ENCODE data around the gene POLK.
"Not testable (repeated sequence)": the region's sequence is repeated elsewhere in the genome, so short reads cannot be mapped to it uniquely, and the experiment has no call there.

POLK gene

GRCh38 chr5:75546830-75547229, 35.1 kb downstream of the POLK start:
- Histone ChIP-seq H3K9ac (ENCODE audit: low read depth, low read length) (no peak overlapping the region), H3K4me1 (ENCODE audit: control insufficient read depth, insufficient read depth, low read length) (no peaks in the 10 kb centered on the region), H3K36me3 (ENCODE audit: control insufficient read depth, insufficient read depth, low read length) (no peaks in the 10 kb centered on the region), H3K27ac (ENCODE audit: low read depth, low read length) (no peak overlapping the region), H3K4me3 (ENCODE audit: low read depth, low read length) (no peak overlapping the region), H3K27me3 (ENCODE audit: control insufficient read depth, insufficient read depth, low read length) (no peaks in the 10 kb centered on the region), H3K9me3 (ENCODE audit: control insufficient read depth, insufficient read depth, low read length) (no peaks in the 10 kb centered on the region)

- Histone ChIP-seq H3K36me3 (ENCODE audit: control insufficient read depth, insufficient read depth, low read length) (peaks cover 7% of the 10 kb centered on the region), H3K4me3 (ENCODE audit: low read depth, low read length) (no peak overlapping the region), H3K27me3 (ENCODE audit: control insufficient read depth, insufficient read depth, low read length) (no peaks in the 10 kb centered on the region), H3K4me1 (ENCODE audit: control insufficient read depth, insufficient read depth, low read length) (no peaks in the 10 kb centered on the region), H3K27ac (ENCODE audit: low read depth, low read length) (no peak overlapping the region), H3K9me3 (ENCODE audit: control insufficient read depth, insufficient read depth, low read length) (no peaks in the 10 kb centered on the region), H3K9ac (ENCODE audit: low read depth, low read length) (no peak overlapping the region)
Observed at GRCh38 chr5:75547812-75548211, 36.1 kb downstream of the POLK start.

GRCh38 chr5:75550597-75550996, 38.9 kb downstream of the POLK start:
- Histone ChIP-seq H3K4me3 (ENCODE audit: low read depth, low read length) (no peak overlapping the region), H3K27me3 (ENCODE audit: control insufficient read depth, insufficient read depth, low read length) (no peaks in the 10 kb centered on the region), H3K36me3 (ENCODE audit: control insufficient read depth, insufficient read depth, low read length) (peaks cover 19% of the 10 kb centered on the region), H3K9ac (ENCODE audit: low read depth, low read length) (no peak overlapping the region), H3K27ac (ENCODE audit: low read depth, low read length) (no peak overlapping the region), H3K9me3 (ENCODE audit: control insufficient read depth, insufficient read depth, low read length) (no peaks in the 10 kb centered on the region), H3K4me1 (ENCODE audit: control insufficient read depth, insufficient read depth, low read length) (no peaks in the 10 kb centered on the region)

- Histone ChIP-seq H3K27ac (ENCODE audit: low read depth, low read length) (no peak overlapping the region), H3K36me3 (ENCODE audit: control insufficient read depth, insufficient read depth, low read length) (peaks cover 19% of the 10 kb centered on the region)
Observed at GRCh38 chr5:75551471-75551870, 39.8 kb downstream of the POLK start.

GRCh38 chr5:75552764-75553163, 41.1 kb downstream of the POLK start:
- H3K36me3 ChIP-seq (ENCODE audit: control insufficient read depth, insufficient read depth, low read length): peaks cover 19% of the 10 kb centered on the region
- H3K4me1 ChIP-seq (ENCODE audit: control insufficient read depth, insufficient read depth, low read length): no peaks in the 10 kb centered on the region
- H3K9ac ChIP-seq (ENCODE audit: low read depth, low read length): no peak overlapping the region
- H3K9me3 ChIP-seq (ENCODE audit: control insufficient read depth, insufficient read depth, low read length): no peaks in the 10 kb centered on the region
- no peak overlapping the region for H3K27ac ChIP-seq (ENCODE audit: low read depth, low read length)
- H3K4me3 ChIP-seq (ENCODE audit: low read depth, low read length): no peak overlapping the region
- no peaks in the 10 kb centered on the region for H3K27me3 ChIP-seq (ENCODE audit: control insufficient read depth, insufficient read depth, low read length)

More at GRCh38 chr5:75551471-75551870, 39.8 kb downstream of the POLK start:
- no peaks in the 10 kb centered on the region for H3K4me1 ChIP-seq (ENCODE audit: control insufficient read depth, insufficient read depth, low read length)
- H3K9me3 ChIP-seq (ENCODE audit: control insufficient read depth, insufficient read depth, low read length): no peaks in the 10 kb centered on the region
- no peaks in the 10 kb centered on the region for H3K27me3 ChIP-seq (ENCODE audit: control insufficient read depth, insufficient read depth, low read length)
- H3K4me3 ChIP-seq (ENCODE audit: low read depth, low read length): no peak overlapping the region
- H3K9ac ChIP-seq (ENCODE audit: low read depth, low read length): no peak overlapping the region

GRCh38 chr5:75553358-75553757, 41.7 kb downstream of the POLK start:
- Histone ChIP-seq H3K27ac (ENCODE audit: low read depth, low read length) (no peak overlapping the region), H3K9me3 (ENCODE audit: control insufficient read depth, insufficient read depth, low read length) (no peaks in the 10 kb centered on the region), H3K4me3 (ENCODE audit: low read depth, low read length) (no peak overlapping the region), H3K9ac (ENCODE audit: low read depth, low read length) (no peak overlapping the region), H3K27me3 (ENCODE audit: control insufficient read depth, insufficient read depth, low read length) (no peaks in the 10 kb centered on the region), H3K36me3 (ENCODE audit: control insufficient read depth, insufficient read depth, low read length) (peaks cover 19% of the 10 kb centered on the region), H3K4me1 (ENCODE audit: control insufficient read depth, insufficient read depth, low read length) (no peaks in the 10 kb centered on the region)

GRCh38 chr5:75558221-75558620, 46.5 kb downstream of the POLK start:
- H3K9ac ChIP-seq (ENCODE audit: low read depth, low read length): no peak overlapping the region

GRCh38 chr5:75558981-75559632, 47.4 kb downstream of the POLK start:
- Histone ChIP-seq H3K27ac (ENCODE audit: low read depth, low read length) (no peak overlapping the region), H3K36me3 (ENCODE audit: control insufficient read depth, insufficient read depth, low read length) (no peaks in the 10 kb centered on the region), H3K4me3 (ENCODE audit: low read depth, low read length) (no peak overlapping the region), H3K27me3 (ENCODE audit: control insufficient read depth, insufficient read depth, low read length) (no peaks in the 10 kb centered on the region), H3K4me1 (ENCODE audit: control insufficient read depth, insufficient read depth, low read length) (no peaks in the 10 kb centered on the region), H3K9ac (ENCODE audit: low read depth, low read length) (no peak overlapping the region), H3K9me3 (ENCODE audit: control insufficient read depth, insufficient read depth, low read length) (no peaks in the 10 kb centered on the region)

More at GRCh38 chr5:75558221-75558620, 46.5 kb downstream of the POLK start:
- no peaks in the 10 kb centered on the region for H3K27me3 ChIP-seq (ENCODE audit: control insufficient read depth, insufficient read depth, low read length)
- no peak overlapping the region for H3K4me3 ChIP-seq (ENCODE audit: low read depth, low read length)
- peaks cover 8% of the 10 kb centered on the region; the same call in 1 of the 2 replicates for H3K36me3 ChIP-seq (ENCODE audit: control insufficient read depth, insufficient read depth, low read length)
- H3K4me1 ChIP-seq (ENCODE audit: control insufficient read depth, insufficient read depth, low read length): no peaks in the 10 kb centered on the region
- H3K27ac ChIP-seq (ENCODE audit: low read depth, low read length): no peak overlapping the region
- no peaks in the 10 kb centered on the region for H3K9me3 ChIP-seq (ENCODE audit: control insufficient read depth, insufficient read depth, low read length)

- not testable (repeated sequence) for H3K27me3 ChIP-seq (ENCODE audit: control insufficient read depth, insufficient read depth, low read length); H3K9ac ChIP-seq (ENCODE audit: low read depth, low read length); H3K4me3 ChIP-seq (ENCODE audit: low read depth, low read length); H3K9me3 ChIP-seq (ENCODE audit: control insufficient read depth, insufficient read depth, low read length); H3K36me3 ChIP-seq (ENCODE audit: control insufficient read depth, insufficient read depth, low read length); H3K4me1 ChIP-seq (ENCODE audit: control insufficient read depth, insufficient read depth, low read length); H3K27ac ChIP-seq (ENCODE audit: low read depth, low read length)
Observed at GRCh38 chr5:75560655-75561054, 49.0 kb downstream of the POLK start.

GRCh38 chr5:75565991-75566709, 54.5 kb downstream of the POLK start:
- not testable (repeated sequence) for H3K27me3 ChIP-seq (ENCODE audit: control insufficient read depth, insufficient read depth, low read length); H3K36me3 ChIP-seq (ENCODE audit: control insufficient read depth, insufficient read depth, low read length); H3K4me3 ChIP-seq (ENCODE audit: low read depth, low read length); H3K9me3 ChIP-seq (ENCODE audit: control insufficient read depth, insufficient read depth, low read length)
- Histone ChIP-seq H3K27ac (ENCODE audit: low read depth, low read length) (peak overlapping the region; percentile 89), H3K4me1 (ENCODE audit: control insufficient read depth, insufficient read depth, low read length) (peaks cover 14% of the 10 kb centered on the region; the same call in 1 of the 2 replicates), H3K9ac (ENCODE audit: low read depth, low read length) (0 out of 2 replicates have a peak overlapping the region, but pooled peaks have one; percentile 12)

GRCh38 chr5:75566710-75567309, 55.1 kb downstream of the POLK start:
- 0 out of 2 replicates have a peak overlapping the region, but pooled peaks have one; percentile 12 for H3K9ac ChIP-seq (ENCODE audit: low read depth, low read length)
- no peaks in the 10 kb centered on the region for H3K36me3 ChIP-seq (ENCODE audit: control insufficient read depth, insufficient read depth, low read length)
- no peak overlapping the region for H3K4me3 ChIP-seq (ENCODE audit: low read depth, low read length)
- no peaks in the 10 kb centered on the region for H3K27me3 ChIP-seq (ENCODE audit: control insufficient read depth, insufficient read depth, low read length)
- peaks cover 14% of the 10 kb centered on the region; the same call in 1 of the 2 replicates for H3K4me1 ChIP-seq (ENCODE audit: control insufficient read depth, insufficient read depth, low read length)
- H3K27ac ChIP-seq (ENCODE audit: low read depth, low read length): peak overlapping the region; percentile 89
- H3K9me3 ChIP-seq (ENCODE audit: control insufficient read depth, insufficient read depth, low read length): no peaks in the 10 kb centered on the region
